WI38 (cell line): ENCODE results near the gene ACADVL.

Source experiments
- H3K4me3 ChIP-seq: 2 replicates; pipeline ENCODE4 v1.5.1; 2011; ENCODE audit warnings: low read depth, mild to moderate bottlenecking, control low read depth, low read length
- CTCF ChIP-seq: IDR thresholded peaks from 2 replicates; pipeline ENCODE4 v1.5.1; 2012; ENCODE audit warnings: low read depth, mild to moderate bottlenecking, control low read depth, low read length

The ACADVL gene

GRCh38 chr17:7224110-7224509, 4.4 kb downstream of the ACADVL start:
- TF ChIP-seq CTCF = no peak
- H3K4me3 ChIP-seq = no peak overlapping the region

GRCh38 chr17:7224661-7225111, 4.9 kb downstream of the ACADVL start:
- no peak overlapping the region for H3K4me3 ChIP-seq
- no peak for TF ChIP-seq CTCF

DNA sequence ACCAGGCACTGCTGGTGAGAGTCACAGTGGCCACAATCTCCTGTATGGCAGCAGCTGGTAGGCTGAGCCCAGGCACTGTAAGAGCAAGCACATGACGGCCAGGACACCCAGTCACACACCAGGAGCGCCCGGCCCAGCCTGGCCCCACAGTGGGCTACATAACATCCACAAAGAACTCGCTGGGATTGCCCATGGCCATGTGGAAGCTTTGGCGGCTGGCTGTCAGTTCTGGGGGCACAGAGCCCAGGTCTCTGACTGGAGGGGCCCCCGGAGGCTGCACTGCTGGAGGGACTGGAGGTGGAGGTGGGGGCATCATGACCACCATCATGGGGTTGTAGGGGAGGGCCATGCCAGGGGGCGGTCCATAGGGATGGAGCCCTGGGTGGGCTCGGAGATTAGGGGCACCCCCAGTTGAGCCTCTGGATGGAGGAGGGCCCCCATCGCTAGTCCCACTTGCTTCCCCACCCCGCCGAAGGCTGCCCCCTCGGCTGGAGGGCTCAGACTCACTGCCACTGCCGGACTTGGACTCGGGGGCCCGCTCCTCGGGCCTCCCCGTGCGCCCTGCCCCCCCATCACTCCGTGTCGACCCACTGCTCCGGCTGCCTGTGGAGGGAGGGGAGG, 6.1 kb downstream of the ACADVL start:
- no peak overlapping the region for H3K4me3 ChIP-seq
- no peak for TF ChIP-seq CTCF

DNA sequence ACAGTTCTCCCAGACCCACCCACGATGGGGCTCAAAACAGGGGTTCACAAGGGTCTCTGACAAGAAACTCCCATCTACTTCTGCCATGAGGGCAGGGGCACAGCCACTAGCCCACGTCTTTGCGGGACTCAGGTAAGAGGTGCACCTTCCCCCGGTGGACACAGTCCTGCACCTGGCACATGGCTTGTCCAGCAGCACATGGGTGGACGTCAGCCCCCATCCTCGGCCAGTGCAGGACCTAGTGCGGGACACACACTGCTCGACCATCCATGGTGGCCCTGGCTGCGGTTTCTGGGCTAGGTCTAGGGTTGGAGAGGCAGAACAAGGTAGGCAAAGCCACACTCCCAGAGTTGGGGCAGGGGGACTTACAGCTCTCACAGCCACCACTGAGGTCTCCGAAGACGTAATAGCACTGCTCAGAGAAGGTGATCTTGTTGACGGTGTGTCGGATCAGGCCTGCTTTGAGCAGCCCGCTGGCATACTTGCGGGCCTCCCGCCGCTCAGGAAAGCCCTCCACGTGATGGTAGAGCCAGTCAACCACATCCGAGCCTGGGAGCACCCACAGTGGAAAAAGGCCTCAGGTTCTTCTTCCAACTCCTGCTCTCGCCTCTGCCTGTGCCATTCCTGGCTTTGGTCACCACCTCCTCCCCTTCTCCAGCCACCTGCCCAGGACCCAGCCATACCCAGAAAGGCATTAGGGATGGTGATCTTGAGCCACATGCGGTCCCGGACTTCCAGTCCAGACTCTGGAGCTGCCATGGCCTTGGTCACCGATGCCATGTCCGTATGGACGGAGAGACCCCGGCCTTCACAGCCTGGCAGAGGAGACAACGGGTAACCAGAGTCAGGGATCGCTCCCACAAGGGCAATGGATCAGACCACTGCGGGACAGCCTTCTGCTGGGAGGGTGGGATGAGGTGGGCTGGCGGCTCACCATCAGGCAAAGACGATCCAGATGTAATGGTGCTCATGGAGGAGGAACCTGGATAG, 7.3 kb downstream of the ACADVL start:
- no peak overlapping the region for H3K4me3 ChIP-seq
- TF ChIP-seq CTCF = no peak

- no peak for TF ChIP-seq CTCF
- no peak overlapping the region for H3K4me3 ChIP-seq
Observed at GRCh38 chr17:7228920-7229319, 9.2 kb downstream of the ACADVL start.

DNA sequence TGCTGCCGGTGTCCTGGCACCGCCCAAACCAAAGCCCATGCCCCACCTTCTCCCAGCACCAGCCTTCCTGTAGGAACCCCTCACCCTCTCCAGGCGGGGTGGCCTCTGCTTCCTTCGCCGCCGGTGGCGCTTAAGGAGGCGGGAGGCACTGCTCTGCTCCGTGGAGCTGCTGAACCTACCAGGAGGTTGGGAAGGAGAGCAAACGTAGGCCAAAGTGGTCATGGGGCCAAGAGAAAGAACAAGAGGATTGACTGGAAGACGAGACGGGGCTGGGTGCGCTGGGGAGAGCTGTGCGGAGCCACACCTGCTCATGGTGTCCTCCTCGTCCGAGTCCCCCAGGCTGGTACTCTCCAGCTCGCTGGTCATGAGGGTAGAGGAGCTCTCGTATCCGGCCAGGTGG, 9.8 kb downstream of the ACADVL start:
- H3K4me3 ChIP-seq = no peak overlapping the region
- TF ChIP-seq CTCF = no peak

DNA sequence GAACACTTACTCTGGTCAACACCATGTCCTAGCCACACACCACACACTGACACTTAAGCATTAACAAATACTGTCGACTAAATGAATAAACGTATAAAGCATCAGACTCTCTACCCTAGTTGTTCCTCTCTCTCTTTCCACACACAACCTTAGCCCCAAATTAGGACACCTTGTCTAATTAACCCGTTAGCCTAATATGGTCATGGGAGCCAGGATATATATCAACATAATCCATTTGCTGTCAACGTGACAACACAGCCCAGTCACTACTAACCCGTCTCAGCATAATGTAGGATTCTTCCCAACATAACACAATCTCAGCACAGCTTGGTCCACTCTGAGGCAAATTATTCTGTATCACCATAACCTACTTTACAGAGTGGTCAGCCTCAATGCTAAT, 12.4 kb downstream of the ACADVL start:
- H3K4me3 ChIP-seq = no peak overlapping the region

More for the DNA sequence above, 12.4 kb downstream of the ACADVL start:
- TF ChIP-seq CTCF = no peak
